ENCODE data around the gene MST1R. TPM values are rescaled to one million over a fixed set of nuclear protein-coding genes. Genes with fewer than 3 reads are reported as not detected.
"Not testable (repeated sequence)": the region's sequence is repeated elsewhere in the genome, so short reads cannot be mapped to it uniquely, and the experiment has no call there.

The MST1R gene
- 1 to 10 TPM in 2 of 3 donors, under 1 TPM in 1; 0.62 to 1.8 (median 1.6) TPM for polyA plus RNA-seq (ENCODE audit: insufficient read length in 3 of 3)

GRCh38 chr3:49903451-49904424 lies at the start of gene MST1R:
Gene MST1R (minus strand): TSS chr3:49903873. CDS start chr3:49903609, 264 bp downstream.
- no peak for DNase-seq (ENCODE audit: low read depth in 3 of 3, low spot score in 2 of 3)

GRCh38 chr3:49952924-49953323 lies 49.3 kb upstream of the MST1R start:
- no peak for DNase-seq (ENCODE audit: low read depth in 3 of 3, low spot score in 2 of 3)

- DNase-seq (ENCODE audit: low read depth in 3 of 3, low spot score in 2 of 3), result no peak
Measured at GRCh38 chr3:49942651-49943050, 39.0 kb upstream of the MST1R start.

GRCh38 chr3:49940667-49941249 lies 37.1 kb upstream of the MST1R start:
- DNase-seq (ENCODE audit: low read depth in 3 of 3, low spot score in 2 of 3), result no peak

- DNase-seq (ENCODE audit: low read depth in 3 of 3, low spot score in 2 of 3), result peak; percentile 81 to 92 (median 90)
Measured at GRCh38 chr3:49939858-49940666, 36.4 kb upstream of the MST1R start, which contains the start of gene RBM6. Gene RBM6 (plus strand): TSS chr3:49940150. CDS start chr3:49962642, 22,492 bp downstream.

- DNase-seq (ENCODE audit: low read depth in 3 of 3, low spot score in 2 of 3), result no peak
Measured at GRCh38 chr3:49937090-49937489, 33.4 kb upstream of the MST1R start.

GRCh38 chr3:49932281-49932680 lies 28.6 kb upstream of the MST1R start:
- not testable (repeated sequence) for DNase-seq (ENCODE audit: low read depth in 3 of 3, low spot score in 2 of 3)

- DNase-seq (ENCODE audit: low read depth in 3 of 3, low spot score in 2 of 3), result no peak
Measured at GRCh38 chr3:49930922-49931321, 27.2 kb upstream of the MST1R start.

GRCh38 chr3:49930168-49930690 lies 26.6 kb upstream of the MST1R start:
- DNase-seq (ENCODE audit: low read depth in 3 of 3, low spot score in 2 of 3), result no peak

GRCh38 chr3:49929291-49930167 lies 25.9 kb upstream of the MST1R start, which contains the start of gene MON1A:
Gene MON1A (minus strand): TSS chr3:49929811. CDS start chr3:49913346, 16,465 bp downstream.
- peak; percentile 69 to 85 (median 73) for DNase-seq (ENCODE audit: low read depth in 3 of 3, low spot score in 2 of 3)

- DNase-seq (ENCODE audit: low read depth in 3 of 3, low spot score in 2 of 3), result no peak
Measured at GRCh38 chr3:49928481-49929017, 24.9 kb upstream of the MST1R start.

GRCh38 chr3:49927798-49928197 lies 24.1 kb upstream of the MST1R start:
- DNase-seq (ENCODE audit: low read depth in 3 of 3, low spot score in 2 of 3), result no peak

- no peak for DNase-seq (ENCODE audit: low read depth in 3 of 3, low spot score in 2 of 3)
Measured at GRCh38 chr3:49926117-49926728, 22.6 kb upstream of the MST1R start.

GRCh38 chr3:49925485-49925884 lies 21.8 kb upstream of the MST1R start:
- DNase-seq (ENCODE audit: low read depth in 3 of 3, low spot score in 2 of 3), result no peak

GRCh38 chr3:49924683-49925082 lies 21.0 kb upstream of the MST1R start:
- no peak for DNase-seq (ENCODE audit: low read depth in 3 of 3, low spot score in 2 of 3)

GRCh38 chr3:49917806-49918590 lies 14.3 kb upstream of the MST1R start:
- not testable (repeated sequence) for DNase-seq (ENCODE audit: low read depth in 3 of 3, low spot score in 2 of 3)

GRCh38 chr3:49916686-49917085 lies 13.0 kb upstream of the MST1R start:
- DNase-seq (ENCODE audit: low read depth in 3 of 3, low spot score in 2 of 3), result no peak

GRCh38 chr3:49914906-49915305 lies 11.2 kb upstream of the MST1R start:
- no peak for DNase-seq (ENCODE audit: low read depth in 3 of 3, low spot score in 2 of 3)

All from right renal cortex interstitium (tissue), 3 donors.